T-cell (primary cell): ENCODE measurements around the gene FLT4. TPM values are rescaled to one million over a fixed set of nuclear protein-coding genes. Genes with fewer than 3 reads are reported as not detected.

Source experiments
- ATAC-seq, 4 experiments: fragments of 200-7000 bp in 3 of 4; fragments of 150-1000 bp in 1 of 4; cut with Tn5 transposase; replicated peaks in 1 of 4; 1 replicate in 3 of 4; 2 replicates in 1 of 4; pipeline ENCODE4 v1.10.0; 2021; ENCODE audit warnings: moderate library complexity in 3 of 4, mild to moderate bottlenecking in 2 of 4, moderate number of reproducible peaks in 1 of 4
- CTCF ChIA-PET, 2 donors: fragments of 300-600 bp; sonication (Branson Sonifier 250); formaldehyde crosslinking; loops; one replicate each; lab custom pipeline; 2022; ENCODE audit warnings: antibody characterized with exemption in 2 of 2; lab: Charles Lee
- POLR2A ChIA-PET, 2 donors: fragments of 300-600 bp; sonication (Branson Sonifier 250); formaldehyde crosslinking; loops; one replicate each; lab custom pipeline; 2022; ENCODE audit warnings: antibody characterized with exemption in 2 of 2; lab: Charles Lee
- DNase-seq, 35 experiments: peaks; one replicate each; pipeline versions ENCODE4 v3.0.0 to v3.0.0-alpha.2; 2013 to 2023
- H3K27ac ChIP-seq: one replicate; pipeline ENCODE4 v1.5.1; 2013; ENCODE audit warnings: low read length
- H3K27me3 ChIP-seq, 2 experiments: replicated peaks in 1 of 2; 1 replicate in 1 of 2; 2 replicates in 1 of 2; pipeline versions ENCODE4 v1.6.1 to v1.7.0; 2013; ENCODE audit warnings: low read length in 1 of 2, mixed read lengths in 1 of 2; ENCODE audit not compliant: control insufficient read depth in 2 of 2, insufficient read depth in 2 of 2; ENCODE audit errors: extremely low read depth in 1 of 2
- H3K36me3 ChIP-seq, 2 donors: 1 replicate in 1 of 2; 2 replicates in 1 of 2; pipeline versions ENCODE4 v1.6.1 to v1.7.0; 2013; ENCODE audit warnings: low read length in 1 of 2; ENCODE audit not compliant: control insufficient read depth in 2 of 2, insufficient read depth in 1 of 2; ENCODE audit errors: extremely low read depth in 1 of 2
- H3K4me1 ChIP-seq, 2 experiments: 1 replicate in 1 of 2; 2 replicates in 1 of 2; pipeline versions ENCODE4 v1.6.1 to v1.7.0; 2013; ENCODE audit warnings: low read length in 2 of 2, mixed read lengths in 1 of 2; ENCODE audit not compliant: insufficient read depth in 2 of 2, control insufficient read depth in 1 of 2; ENCODE audit errors: extremely low read depth in 1 of 2
- H3K4me3 ChIP-seq, 2 donors: 1 replicate in 1 of 2; 2 replicates in 1 of 2; pipeline versions ENCODE4 v1.5.1 to v1.7.0; 2013; ENCODE audit warnings: mild to moderate bottlenecking in 2 of 2, low read length in 1 of 2, moderate library complexity in 1 of 2; ENCODE audit not compliant: control insufficient read depth in 1 of 2; ENCODE audit errors: extremely low read depth in 1 of 2
- H3K9me3 ChIP-seq: 2 replicates; pipeline ENCODE4 v1.7.0; 2013
- H3K27ac Mint-ChIP-seq, 2 donors: one replicate each; pipeline ENCODE4 v1.8.0; 2020 to 2021; ENCODE audit warnings: mild to moderate bottlenecking in 2 of 2, mixed read lengths in 2 of 2
- H3K27me3 Mint-ChIP-seq, 2 donors: one replicate each; pipeline ENCODE4 v1.8.0; 2021 to 2022; ENCODE audit warnings: mixed read lengths in 2 of 2
- H3K36me3 Mint-ChIP-seq: one replicate; pipeline ENCODE4 v1.8.0; 2021; ENCODE audit warnings: mixed read lengths
- H3K4me1 Mint-ChIP-seq, 3 donors: one replicate each; pipeline ENCODE4 v1.8.0; 2020 to 2022; ENCODE audit warnings: mixed read lengths in 3 of 3, mild to moderate bottlenecking in 1 of 3
- H3K4me3 Mint-ChIP-seq, 3 donors: one replicate each; pipeline ENCODE4 v1.8.0; 2020 to 2022; ENCODE audit warnings: mild to moderate bottlenecking in 3 of 3, mixed read lengths in 3 of 3, moderate library complexity in 3 of 3
- H3K9me3 Mint-ChIP-seq, 3 donors: one replicate each; pipeline ENCODE4 v1.8.0; 2020 to 2022; ENCODE audit warnings: mixed read lengths in 3 of 3
- WGBS: methylation state at CpG from one replicate; pipeline ENCODE4 v1.1.5; 2013; ENCODE audit warnings: missing lambda C conversion rate; ENCODE audit not compliant: insufficient coverage; 5-methylcytosine and 5-hydroxymethylcytosine counted together
- total RNA-seq, 35 experiments: library from RNA in 6 of 35; stranded (reverse) in 6 of 35; fragments of 120-200 nt in 1 of 35; gene quantifications; one replicate each; pipeline versions ENCODE4 v1.2.1 to v1.2.4 and lab custom pipeline; 2013 to 2026

FLT4 gene
- total RNA-seq, 5 donors from 2014 or later (not counting 1 experiment from before 2014, with no cell fraction given), result 5.0 to 11.6 (median 8.6) TPM

- WGBS, result 93% methylated on average over 11 of the region's 23 CpGs
- Histone ChIP-seq H3K4me1 (no peaks in the 10 kb centered on the region), H3K27me3 (peaks cover 0 to 20% of the 10 kb centered on the region in 2 experiments), H3K4me3 (no peak overlapping the region), H3K36me3 (no peaks in the 10 kb centered on the region), H3K9me3 (no peaks in the 10 kb centered on the region), H3K27ac (no peak overlapping the region)
- no peak for DNase-seq
- no peak overlapping the region for H3K27ac Mint-ChIP-seq
- POLR2A ChIA-PET, result no interaction called here
- CTCF ChIA-PET, result no interaction called here
- no peaks in the 10 kb centered on the region for H3K36me3 Mint-ChIP-seq
- H3K4me1 Mint-ChIP-seq, result peaks cover 2 to 7% (median 4%) of the 10 kb centered on the region in 3 donors
- no peaks in the 10 kb centered on the region for H3K9me3 Mint-ChIP-seq
- H3K4me3 Mint-ChIP-seq, result no peak overlapping the region
- no peak for ATAC-seq
- no peaks in the 10 kb centered on the region for H3K27me3 Mint-ChIP-seq
These were observed 39.4 kb downstream of the FLT4 start for GRCh38 chr5:180609817-180610550.

GRCh38 chr5:180609386-180609785 lies 40.0 kb downstream of the FLT4 start:
- H3K36me3 Mint-ChIP-seq, result no peaks in the 10 kb centered on the region
- ATAC-seq (no peak), DNase-seq (no peak)
- H3K4me3 Mint-ChIP-seq, result no peak overlapping the region
- no peaks in the 10 kb centered on the region for H3K27me3 Mint-ChIP-seq
- ChIA-PET CTCF (no interaction called here), POLR2A (no interaction called here)
- WGBS, result 81% methylated on average over 10 of the region's 15 CpGs
- Histone ChIP-seq H3K9me3 (no peaks in the 10 kb centered on the region), H3K27ac (no peak overlapping the region), H3K36me3 (no peaks in the 10 kb centered on the region), H3K27me3 (peaks cover 0 to 20% of the 10 kb centered on the region in 2 experiments), H3K4me3 (no peak overlapping the region), H3K4me1 (no peaks in the 10 kb centered on the region)
- H3K4me1 Mint-ChIP-seq, result peaks cover 2 to 7% (median 4%) of the 10 kb centered on the region in 3 donors
- no peaks in the 10 kb centered on the region for H3K9me3 Mint-ChIP-seq
- H3K27ac Mint-ChIP-seq, result no peak overlapping the region

- Histone ChIP-seq H3K4me3 (no peak overlapping the region), H3K9me3 (no peaks in the 10 kb centered on the region), H3K36me3 (no peaks in the 10 kb centered on the region), H3K4me1 (no peaks in the 10 kb centered on the region), H3K27me3 (peaks cover 0 to 20% of the 10 kb centered on the region in 2 experiments), H3K27ac (no peak overlapping the region)
- H3K27me3 Mint-ChIP-seq, result no peaks in the 10 kb centered on the region
- ChIA-PET CTCF (no interaction called here), POLR2A (no interaction called here)
- ATAC-seq (no peak), DNase-seq (no peak)
- H3K9me3 Mint-ChIP-seq, result no peaks in the 10 kb centered on the region
- 88% methylated on average over 16 of the region's 26 CpGs for WGBS
- peaks cover 2 to 7% (median 4%) of the 10 kb centered on the region in 3 donors for H3K4me1 Mint-ChIP-seq
- H3K4me3 Mint-ChIP-seq, result no peak overlapping the region
- no peaks in the 10 kb centered on the region for H3K36me3 Mint-ChIP-seq
- no peak overlapping the region for H3K27ac Mint-ChIP-seq
These were observed 40.7 kb downstream of the FLT4 start for GRCh38 chr5:180608572-180609310.

GRCh38 chr5:180607861-180608571 lies 41.4 kb downstream of the FLT4 start:
- Histone ChIP-seq H3K27ac (no peak overlapping the region), H3K9me3 (no peaks in the 10 kb centered on the region), H3K4me1 (no peaks in the 10 kb centered on the region), H3K4me3 (no peak overlapping the region), H3K36me3 (no peaks in the 10 kb centered on the region), H3K27me3 (peaks cover 0 to 20% of the 10 kb centered on the region in 2 experiments)
- H3K9me3 Mint-ChIP-seq, result no peaks in the 10 kb centered on the region
- H3K4me1 Mint-ChIP-seq, result peaks cover 2 to 7% (median 4%) of the 10 kb centered on the region in 3 donors
- WGBS, result 86% methylated on average over 5 of the region's 18 CpGs
- no peak for ATAC-seq
- no peaks in the 10 kb centered on the region for H3K27me3 Mint-ChIP-seq
- H3K27ac Mint-ChIP-seq, result no peak overlapping the region
- no peak overlapping the region for H3K4me3 Mint-ChIP-seq
- CTCF ChIA-PET, result interaction anchor here in 1 of 2 donors (0.6 kb wide), 1 partner anchor 327 kb away, joined by 3 read pairs; no protein-coding TSS in a partner anchor
- H3K36me3 Mint-ChIP-seq, result no peaks in the 10 kb centered on the region
- POLR2A ChIA-PET, result no interaction called here
- no peak for DNase-seq

- Mint-ChIP-seq H3K36me3 (no peaks in the 10 kb centered on the region), H3K27ac (no peak overlapping the region), H3K27me3 (no peaks in the 10 kb centered on the region), H3K4me3 (no peak overlapping the region), H3K4me1 (peaks cover 2 to 7% (median 4%) of the 10 kb centered on the region in 3 donors), H3K9me3 (no peaks in the 10 kb centered on the region)
- H3K4me3 ChIP-seq, result no peak overlapping the region
- peaks cover 0 to 20% of the 10 kb centered on the region in 2 experiments for H3K27me3 ChIP-seq
- DNase-seq, result no peak
- no peaks in the 10 kb centered on the region for H3K9me3 ChIP-seq
- WGBS, result 73% methylated on average over 14 of the region's 21 CpGs
- H3K4me1 ChIP-seq, result no peaks in the 10 kb centered on the region
- no peaks in the 10 kb centered on the region for H3K36me3 ChIP-seq
- ATAC-seq, result no peak
- no peak overlapping the region for H3K27ac ChIP-seq
- CTCF ChIA-PET, result interaction anchor here in 1 of 2 donors (0.7 to 1.6 kb wide), 2 partner anchors 81 to 112 kb away, joined by 4 to 8 read pairs; no protein-coding TSS in a partner anchor
- POLR2A ChIA-PET, result no interaction called here
These were observed 43.1 kb downstream of the FLT4 start for GRCh38 chr5:180606215-180606785.
